Fibroblast of skin of left quadriceps (primary cell): ENCODE measurements around the gene RPP25.
A peak's percentile ranks its signal among the peaks of the same experiment; 100 is the strongest.
"Not testable (repeated sequence)": the region's sequence is repeated elsewhere in the genome, so short reads cannot be mapped to it uniquely, and the experiment has no call there.

Experiments
- DNase-seq, 2 experiments: peaks; one replicate each; pipeline ENCODE4 v3.0.0-alpha.2; 2013; ENCODE audit warnings: low read depth in 2 of 2

The RPP25 gene

GRCh38 chr15:74920456-74920855 lies 36.1 kb downstream of the RPP25 start:
- no peak for DNase-seq

DNA sequence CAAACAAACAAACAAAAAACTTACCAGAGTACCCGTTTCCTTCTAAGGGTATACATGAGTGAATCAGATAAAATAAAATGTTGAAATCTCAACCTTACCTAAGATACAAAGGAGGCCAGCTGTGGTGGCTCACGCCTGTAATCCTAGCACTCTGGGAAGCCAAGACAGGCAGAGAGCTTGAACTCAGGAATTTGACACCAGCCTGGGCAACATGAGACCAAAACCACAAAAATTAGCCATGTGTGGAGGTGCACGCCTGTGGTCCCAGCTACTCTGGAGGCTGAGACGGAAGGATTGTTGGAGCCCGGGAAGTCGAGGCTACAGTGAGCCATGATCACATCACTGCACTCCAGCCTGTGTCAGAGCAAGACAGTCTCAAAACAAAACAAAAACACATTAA lies 38.9 kb downstream of the RPP25 start:
- no peak for DNase-seq

- not testable (repeated sequence) for DNase-seq
These were observed 42.8 kb downstream of the RPP25 start for GRCh38 chr15:74913799-74914198.

- DNase-seq, result no peak
These were observed 43.5 kb downstream of the RPP25 start for GRCh38 chr15:74913041-74913440.

DNA sequence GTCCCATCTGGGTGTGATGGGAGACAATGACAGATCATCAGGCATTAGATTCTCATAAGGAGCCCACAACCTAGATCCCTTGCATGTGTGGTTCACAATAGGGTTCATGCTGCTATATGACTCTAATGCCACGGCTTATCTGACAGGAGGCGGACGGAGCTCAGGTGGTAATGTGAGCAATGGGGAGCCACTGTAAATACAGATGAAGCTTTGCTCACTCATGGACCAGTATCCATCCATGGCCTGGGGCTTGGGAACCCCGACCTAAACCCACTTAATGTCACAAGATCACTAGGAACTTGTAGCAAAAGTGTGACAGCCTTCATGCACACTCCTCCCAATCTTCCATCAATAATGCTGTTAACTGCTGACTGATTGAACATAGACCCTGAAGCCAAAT lies 47.9 kb downstream of the RPP25 start:
- no peak for DNase-seq

- DNase-seq, result no peak
These were observed 49.3 kb downstream of the RPP25 start for GRCh38 chr15:74907163-74907870.

GRCh38 chr15:74906450-74907162 lies 50.0 kb downstream of the RPP25 start, which contains the start of gene FAM219B:
Gene FAM219B (minus strand): TSS chr15:74906851. CDS start chr15:74906800, 51 bp downstream.
- DNase-seq, result peak; percentile 60 to 64

GRCh38 chr15:74906067-74906449 lies 50.5 kb downstream of the RPP25 start:
- DNase-seq, result no peak
